ENCODE measurements around the gene RTN1.

Gene RTN1

DNA sequence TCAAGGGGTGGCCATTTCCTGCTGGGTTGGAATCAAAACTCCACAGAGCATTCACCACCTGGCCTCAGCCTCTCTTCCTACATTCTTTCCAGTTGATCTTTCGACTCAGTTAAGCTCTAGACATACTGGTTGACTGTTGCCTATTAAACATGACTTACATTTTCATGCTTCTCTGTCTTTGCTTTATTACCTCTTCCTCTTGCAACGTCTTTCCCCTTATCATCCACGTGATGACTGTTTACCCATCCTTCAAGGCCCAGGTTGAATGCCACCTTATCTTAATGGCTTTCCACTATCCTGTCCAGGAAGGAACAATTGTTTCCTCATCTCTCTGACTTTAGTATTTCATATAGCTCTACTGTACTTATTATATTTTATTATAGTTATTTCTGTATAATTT lies 269.5 kb downstream of the RTN1 start:
- Histone ChIP-seq H3K27me3 (ENCODE audit: control insufficient read depth, insufficient read depth, low read length) (no peaks in the 10 kb centered on the region), H3K4me1 (ENCODE audit: control insufficient read depth, insufficient read depth, low read length) (peaks cover 10% of the 10 kb centered on the region), H3K4me2 (ENCODE audit: low read length) (no peak overlapping the region), H3K9ac (ENCODE audit: low read depth, low read length) (no peak overlapping the region), H3K9me3 (replicated peaks; ENCODE audit: low read length) (no peaks in the 10 kb centered on the region), H3K36me3 (ENCODE audit: insufficient read depth, low read length) (no peaks in the 10 kb centered on the region), H3K4me3 (ENCODE audit: low read length) (no peak overlapping the region)

- Histone ChIP-seq H3K4me2 (ENCODE audit: low read length) (no peak overlapping the region), H3K4me1 (ENCODE audit: control insufficient read depth, insufficient read depth, low read length) (peaks cover 10% of the 10 kb centered on the region), H3K9me3 (replicated peaks; ENCODE audit: low read length) (no peaks in the 10 kb centered on the region), H3K36me3 (ENCODE audit: insufficient read depth, low read length) (no peaks in the 10 kb centered on the region), H3K9ac (ENCODE audit: low read depth, low read length) (no peak overlapping the region), H3K4me3 (ENCODE audit: low read length) (no peak overlapping the region), H3K27me3 (ENCODE audit: control insufficient read depth, insufficient read depth, low read length) (no peaks in the 10 kb centered on the region)
These were observed 270.2 kb downstream of the RTN1 start for GRCh38 chr14:59600211-59600945.

DNA sequence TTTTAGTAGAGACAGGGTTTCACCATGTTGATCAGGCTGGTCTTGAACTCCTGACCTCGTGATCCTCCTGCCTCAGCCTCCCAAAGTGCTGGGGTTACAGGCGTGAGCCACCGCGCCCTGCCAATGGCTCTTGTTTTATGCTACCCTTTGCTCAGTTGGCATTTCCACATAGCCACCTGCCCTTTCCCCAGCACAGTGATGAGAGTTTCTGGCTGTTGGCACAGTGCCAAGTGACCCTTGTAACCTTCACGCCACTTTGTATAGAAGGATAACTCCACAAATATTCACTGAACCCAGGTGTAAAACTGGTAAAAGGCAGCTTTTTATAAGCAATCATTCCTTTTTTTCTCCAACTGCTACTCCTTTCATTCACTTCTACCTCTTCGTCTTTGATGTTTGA lies 275.5 kb downstream of the RTN1 start:
- no peak overlapping the region for H3K4me2 ChIP-seq (ENCODE audit: low read length)

DNA sequence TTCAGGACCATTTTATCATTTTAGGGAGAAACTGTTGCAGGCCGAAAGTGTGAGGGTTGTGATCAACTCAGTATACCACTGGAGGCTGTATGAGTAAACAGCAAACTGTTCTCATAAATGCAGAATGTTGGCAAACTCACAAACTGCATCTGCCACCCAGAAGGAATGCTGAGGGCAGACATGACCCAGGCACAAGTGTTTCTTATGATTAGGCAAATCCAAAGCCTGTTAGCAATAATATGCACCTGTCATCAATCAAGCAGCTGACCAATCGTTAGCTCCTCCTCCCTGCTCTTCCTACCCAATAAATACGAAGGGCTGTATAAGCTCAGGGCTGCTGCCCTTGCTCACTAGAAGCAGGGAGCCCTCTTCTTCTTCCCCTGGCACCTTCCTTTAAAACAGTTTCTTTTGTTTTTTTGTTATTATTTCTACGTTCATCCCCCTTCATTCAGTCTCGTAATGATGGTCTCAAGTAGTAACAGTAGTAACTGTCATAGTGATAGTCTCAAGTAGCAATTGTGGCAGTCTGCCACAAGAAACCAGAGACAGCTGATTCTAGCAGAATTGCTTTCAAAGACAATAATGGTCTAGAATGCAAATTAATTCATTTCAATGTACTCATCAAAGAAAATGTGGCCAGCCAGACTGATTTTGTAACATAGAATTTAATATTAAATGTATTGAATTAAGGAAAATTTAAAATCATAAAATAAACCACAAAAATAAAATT lies 278.8 kb downstream of the RTN1 start:
- H3K4me2 ChIP-seq (ENCODE audit: low read length): no peak overlapping the region
- no peak overlapping the region for H3K9ac ChIP-seq (ENCODE audit: low read depth, low read length)
- no peak overlapping the region for H3K4me3 ChIP-seq (ENCODE audit: low read length)
- H3K27me3 ChIP-seq (ENCODE audit: control insufficient read depth, insufficient read depth, low read length): no peaks in the 10 kb centered on the region
- no peaks in the 10 kb centered on the region for H3K9me3 ChIP-seq (replicated peaks; ENCODE audit: low read length)
- peaks cover 3% of the 10 kb centered on the region for H3K36me3 ChIP-seq (ENCODE audit: insufficient read depth, low read length)
- H3K4me1 ChIP-seq (ENCODE audit: control insufficient read depth, insufficient read depth, low read length): no peaks in the 10 kb centered on the region

More for the DNA sequence above, 275.5 kb downstream of the RTN1 start:
- peaks cover 3% of the 10 kb centered on the region for H3K36me3 ChIP-seq (ENCODE audit: insufficient read depth, low read length)
- no peaks in the 10 kb centered on the region for H3K4me1 ChIP-seq (ENCODE audit: control insufficient read depth, insufficient read depth, low read length)
- H3K9ac ChIP-seq (ENCODE audit: low read depth, low read length): no peak overlapping the region
- H3K27me3 ChIP-seq (ENCODE audit: control insufficient read depth, insufficient read depth, low read length): no peaks in the 10 kb centered on the region
- H3K4me3 ChIP-seq (ENCODE audit: low read length): no peak overlapping the region
- H3K9me3 ChIP-seq (replicated peaks; ENCODE audit: low read length): no peaks in the 10 kb centered on the region

DNA sequence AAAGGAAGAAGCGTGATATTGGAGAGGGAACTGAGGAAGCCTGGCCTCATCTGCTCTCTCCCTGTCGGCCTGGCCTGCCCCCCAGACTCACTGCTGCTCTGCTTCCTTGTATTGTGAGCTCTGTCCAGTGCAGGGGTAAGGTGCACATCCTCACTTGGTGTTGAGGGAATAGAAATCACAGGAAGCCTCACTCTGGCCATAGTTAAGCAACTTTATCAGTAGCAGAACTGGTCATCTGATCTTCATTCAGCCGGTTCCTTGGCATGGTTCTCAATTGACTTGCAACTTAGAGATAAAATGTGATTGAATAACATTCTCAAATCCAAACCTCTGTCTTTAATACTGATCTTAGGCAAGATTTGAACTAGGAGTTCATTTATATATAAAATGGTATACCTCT lies 282.5 kb downstream of the RTN1 start:
- Histone ChIP-seq H3K9me3 (replicated peaks; ENCODE audit: low read length) (no peaks in the 10 kb centered on the region), H3K4me3 (ENCODE audit: low read length) (no peak overlapping the region), H3K4me2 (ENCODE audit: low read length) (no peak overlapping the region), H3K9ac (ENCODE audit: low read depth, low read length) (no peak overlapping the region), H3K4me1 (ENCODE audit: control insufficient read depth, insufficient read depth, low read length) (peaks cover 23% of the 10 kb centered on the region), H3K36me3 (ENCODE audit: insufficient read depth, low read length) (no peaks in the 10 kb centered on the region), H3K27me3 (ENCODE audit: control insufficient read depth, insufficient read depth, low read length) (no peaks in the 10 kb centered on the region)

DNA sequence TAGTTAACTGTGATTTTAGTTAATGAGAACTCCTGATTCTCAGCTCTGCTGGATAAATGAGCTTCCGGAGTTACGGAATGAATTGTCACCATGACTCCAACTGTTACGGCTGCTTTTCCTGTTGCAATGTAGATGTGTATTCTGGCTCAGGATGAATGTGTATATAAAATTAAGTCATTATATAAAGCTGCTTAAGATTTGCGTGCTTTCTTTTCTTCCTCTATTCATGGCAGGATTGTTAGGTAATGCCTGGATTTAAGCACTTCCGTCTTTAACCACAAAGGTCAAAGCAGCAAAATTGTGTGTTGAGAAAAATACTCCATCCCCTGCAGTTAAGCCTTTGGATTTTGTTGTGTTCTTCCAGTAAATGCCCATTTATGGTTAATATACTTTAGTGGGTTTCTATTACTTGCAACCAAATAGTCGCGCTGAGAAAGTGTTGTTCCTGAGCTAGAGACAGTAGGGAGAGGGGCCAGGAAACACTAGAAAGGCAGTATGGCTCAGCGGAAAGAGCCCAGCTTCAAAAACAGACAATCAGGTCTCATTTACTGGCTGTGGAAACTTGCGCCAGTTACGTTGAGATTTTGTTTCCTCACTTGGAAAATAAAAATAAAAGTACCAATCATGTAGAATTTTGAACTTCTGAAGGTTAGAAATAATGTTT lies 284.6 kb downstream of the RTN1 start:
- Histone ChIP-seq H3K9ac (ENCODE audit: low read depth, low read length) (no peak overlapping the region), H3K9me3 (replicated peaks; ENCODE audit: low read length) (no peaks in the 10 kb centered on the region), H3K36me3 (ENCODE audit: insufficient read depth, low read length) (no peaks in the 10 kb centered on the region), H3K4me2 (ENCODE audit: low read length) (peak overlapping the region; percentile 36), H3K27me3 (ENCODE audit: control insufficient read depth, insufficient read depth, low read length) (no peaks in the 10 kb centered on the region), H3K4me3 (ENCODE audit: low read length) (no peak overlapping the region), H3K4me1 (ENCODE audit: control insufficient read depth, insufficient read depth, low read length) (peaks cover 23% of the 10 kb centered on the region)

- Histone ChIP-seq H3K27me3 (ENCODE audit: control insufficient read depth, insufficient read depth, low read length) (no peaks in the 10 kb centered on the region), H3K4me3 (ENCODE audit: low read length) (no peak overlapping the region), H3K9me3 (replicated peaks; ENCODE audit: low read length) (no peaks in the 10 kb centered on the region), H3K4me2 (ENCODE audit: low read length) (peak overlapping the region; percentile 15), H3K9ac (ENCODE audit: low read depth, low read length) (no peak overlapping the region), H3K36me3 (ENCODE audit: insufficient read depth, low read length) (no peaks in the 10 kb centered on the region), H3K4me1 (ENCODE audit: control insufficient read depth, insufficient read depth, low read length) (peaks cover 23% of the 10 kb centered on the region)
These were observed 286.8 kb downstream of the RTN1 start for GRCh38 chr14:59583755-59584154.

GRCh38 chr14:59582845-59583509 lies 287.6 kb downstream of the RTN1 start:
- peaks cover 23% of the 10 kb centered on the region for H3K4me1 ChIP-seq (ENCODE audit: control insufficient read depth, insufficient read depth, low read length)
- no peak overlapping the region for H3K4me3 ChIP-seq (ENCODE audit: low read length)
- H3K9me3 ChIP-seq (replicated peaks; ENCODE audit: low read length): no peaks in the 10 kb centered on the region
- no peaks in the 10 kb centered on the region for H3K27me3 ChIP-seq (ENCODE audit: control insufficient read depth, insufficient read depth, low read length)
- no peak overlapping the region for H3K4me2 ChIP-seq (ENCODE audit: low read length)
- no peak overlapping the region for H3K9ac ChIP-seq (ENCODE audit: low read depth, low read length)
- H3K36me3 ChIP-seq (ENCODE audit: insufficient read depth, low read length): no peaks in the 10 kb centered on the region

DNA sequence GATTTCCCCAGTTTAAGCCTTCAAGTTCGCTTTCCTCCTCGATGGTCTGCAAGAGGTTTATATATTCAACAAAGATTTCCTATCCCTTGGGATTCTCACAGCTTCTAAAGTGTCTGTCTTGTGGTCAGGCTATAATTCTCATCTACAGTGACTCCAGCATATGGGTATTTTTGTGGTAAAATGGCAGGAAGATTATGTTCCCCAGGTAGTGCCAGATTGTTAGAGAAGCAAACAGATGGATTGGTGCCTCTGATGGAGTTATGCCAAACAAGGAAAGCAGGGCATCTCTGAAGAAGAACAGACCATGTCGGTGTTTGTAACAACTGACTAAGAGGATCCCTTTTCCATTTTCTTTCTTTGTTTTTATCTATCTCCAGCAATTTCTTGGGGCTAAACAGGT lies 288.4 kb downstream of the RTN1 start:
- H3K9me3 ChIP-seq (replicated peaks; ENCODE audit: low read length): no peaks in the 10 kb centered on the region
- H3K4me1 ChIP-seq (ENCODE audit: control insufficient read depth, insufficient read depth, low read length): peaks cover 23% of the 10 kb centered on the region
- H3K4me3 ChIP-seq (ENCODE audit: low read length): no peak overlapping the region
- H3K9ac ChIP-seq (ENCODE audit: low read depth, low read length): no peak overlapping the region
- H3K36me3 ChIP-seq (ENCODE audit: insufficient read depth, low read length): no peaks in the 10 kb centered on the region
- H3K4me2 ChIP-seq (ENCODE audit: low read length): no peak overlapping the region
- no peaks in the 10 kb centered on the region for H3K27me3 ChIP-seq (ENCODE audit: control insufficient read depth, insufficient read depth, low read length)

GRCh38 chr14:59580911-59581310 lies 289.7 kb downstream of the RTN1 start:
- H3K4me1 ChIP-seq (ENCODE audit: control insufficient read depth, insufficient read depth, low read length): peaks cover 19% of the 10 kb centered on the region
- no peaks in the 10 kb centered on the region for H3K9me3 ChIP-seq (replicated peaks; ENCODE audit: low read length)
- no peak overlapping the region for H3K4me3 ChIP-seq (ENCODE audit: low read length)
- no peak overlapping the region for H3K4me2 ChIP-seq (ENCODE audit: low read length)
- no peaks in the 10 kb centered on the region for H3K36me3 ChIP-seq (ENCODE audit: insufficient read depth, low read length)
- no peak overlapping the region for H3K9ac ChIP-seq (ENCODE audit: low read depth, low read length)
- H3K27me3 ChIP-seq (ENCODE audit: control insufficient read depth, insufficient read depth, low read length): no peaks in the 10 kb centered on the region
